H9 (cell line): ENCODE data around the gene ARHGEF16. TPM values are rescaled to one million over a fixed set of nuclear protein-coding genes. Genes with fewer than 3 reads are reported as not detected.

Experiments used
- DNase-seq: peaks from one replicate; pipeline ENCODE4 v3.0.0-alpha.2; 2017
- H2AFZ ChIP-seq: one replicate; pipeline ENCODE4 v1.6.1; 2013; ENCODE audit warnings: mild to moderate bottlenecking, low read length, control low read depth, moderate library complexity
- H2AK5ac ChIP-seq: 2 replicates; pipeline ENCODE4 v1.6.1; 2013; ENCODE audit warnings: low read length, control low read depth, mixed read lengths; ENCODE audit not compliant: insufficient read length
- H2BK120ac ChIP-seq: one replicate; pipeline ENCODE4 v1.6.1; 2013; ENCODE audit warnings: low read depth, mild to moderate bottlenecking, low read length, control low read depth, inconsistent platforms; ENCODE audit not compliant: poor library complexity, severe bottlenecking
- H2BK12ac ChIP-seq: 2 replicates; pipeline ENCODE4 v1.6.1; 2013; ENCODE audit warnings: low read length, control low read depth, mixed read lengths, low read depth; ENCODE audit not compliant: insufficient read length
- H2BK15ac ChIP-seq: 2 replicates; pipeline ENCODE4 v1.6.1; 2013; ENCODE audit warnings: low read depth, low read length, control low read depth
- H2BK20ac ChIP-seq: one replicate; pipeline ENCODE4 v1.6.1; 2013; ENCODE audit warnings: low read depth, mild to moderate bottlenecking, low read length, control low read depth, inconsistent platforms; ENCODE audit not compliant: poor library complexity, severe bottlenecking
- H2BK5ac ChIP-seq: 2 replicates; pipeline ENCODE4 v1.6.1; 2013; ENCODE audit warnings: low read length, control low read depth, mixed read lengths; ENCODE audit not compliant: insufficient read length
- H3K14ac ChIP-seq: 2 replicates; pipeline ENCODE4 v1.6.1; 2013; ENCODE audit warnings: low read length, control low read depth; ENCODE audit not compliant: insufficient read depth
- H3K18ac ChIP-seq: 2 replicates; pipeline ENCODE4 v1.6.1; 2013; ENCODE audit warnings: low read depth, mild to moderate bottlenecking, mixed read lengths, low read length, control low read depth; ENCODE audit not compliant: insufficient read length
- H3K23ac ChIP-seq: 2 replicates; pipeline ENCODE4 v1.6.1; 2013; ENCODE audit warnings: low read length, control low read depth, mixed read lengths, low read depth; ENCODE audit not compliant: insufficient read length
- H3K23me2 ChIP-seq: 2 replicates; pipeline ENCODE4 v1.6.1; 2013; ENCODE audit warnings: low read depth, mild to moderate bottlenecking, mixed read lengths, low read length, control low read depth; ENCODE audit not compliant: insufficient read length, poor library complexity, severe bottlenecking
- H3K27ac ChIP-seq: 2 replicates; pipeline ENCODE4 v1.5.1; 2013; ENCODE audit warnings: low read length, control low read depth, mixed read lengths, low read depth; ENCODE audit not compliant: insufficient read length
- H3K27me3 ChIP-seq: 2 replicates; pipeline ENCODE4 v1.6.1; 2013; ENCODE audit warnings: low read length, control low read depth, inconsistent platforms; ENCODE audit not compliant: insufficient read depth
- H3K4ac ChIP-seq: 2 replicates; pipeline ENCODE4 v1.6.1; 2013; ENCODE audit warnings: low read depth, mild to moderate bottlenecking, control low read depth, inconsistent platforms, low read length, moderate library complexity
- H3K4me1 ChIP-seq: 2 replicates; pipeline ENCODE4 v1.6.1; 2013; ENCODE audit warnings: low read length, control low read depth, inconsistent platforms; ENCODE audit not compliant: insufficient read depth
- H3K4me2 ChIP-seq: 2 replicates; pipeline ENCODE4 v1.6.1; 2013; ENCODE audit warnings: low read length, control low read depth, mixed read lengths; ENCODE audit not compliant: insufficient read length, insufficient read depth
- H3K56ac ChIP-seq: 2 replicates; pipeline ENCODE4 v1.6.1; 2013; ENCODE audit warnings: low read depth, mild to moderate bottlenecking, mixed read lengths, low read length, control low read depth; ENCODE audit not compliant: insufficient read length
- H3K79me1 ChIP-seq: 2 replicates; pipeline ENCODE4 v1.6.1; 2013; ENCODE audit warnings: low read depth, mild to moderate bottlenecking, moderate library complexity, low read length, control low read depth, inconsistent platforms; ENCODE audit not compliant: insufficient read depth, poor library complexity, severe bottlenecking
- H3K79me2 ChIP-seq: 2 replicates; pipeline ENCODE4 v1.6.1; 2013; ENCODE audit warnings: low read length, control low read depth, inconsistent platforms; ENCODE audit not compliant: insufficient read depth
- H3K9ac ChIP-seq: 2 replicates; pipeline ENCODE4 v1.6.1; 2013; ENCODE audit warnings: low read length, control low read depth, mixed read lengths; ENCODE audit not compliant: insufficient read length; ENCODE audit errors: extremely low read depth
- H3K9me3 ChIP-seq: one replicate; pipeline ENCODE4 v1.6.1; 2013; ENCODE audit warnings: low read depth, low read length, inconsistent platforms; ENCODE audit not compliant: control insufficient read depth
- H3T11ph ChIP-seq: one replicate; pipeline ENCODE4 v1.6.1; 2013; ENCODE audit warnings: mild to moderate bottlenecking, low read length, control low read depth, inconsistent platforms
- H4K20me1 ChIP-seq: one replicate; pipeline ENCODE4 v1.6.1; 2013; ENCODE audit not compliant: control insufficient read depth, insufficient read length, insufficient read depth
- H4K5ac ChIP-seq: 2 replicates; pipeline ENCODE4 v1.6.1; 2013; ENCODE audit warnings: low read depth, mild to moderate bottlenecking, mixed read lengths, low read length, control low read depth; ENCODE audit not compliant: insufficient read length
- H4K8ac ChIP-seq: replicated peaks from 2 replicates; pipeline ENCODE4 v1.6.1; 2013; ENCODE audit warnings: low read length, control low read depth, mixed read lengths, low read depth; ENCODE audit not compliant: insufficient read length
- H4K91ac ChIP-seq: 2 replicates; pipeline ENCODE4 v1.6.1; 2013; ENCODE audit warnings: low read depth, mild to moderate bottlenecking, moderate library complexity, mixed read lengths, low read length, control low read depth; ENCODE audit not compliant: insufficient read length
- H3K27ac Mint-ChIP-seq, 3 experiments: 2 replicates in 2 of 3; 3 replicates in 1 of 3; pipeline ENCODE4 v1.8.0; 2020 to 2021; ENCODE audit warnings: mixed read lengths in 3 of 3, mild to moderate bottlenecking in 1 of 3, moderate library complexity in 1 of 3
- H3K27me3 Mint-ChIP-seq: 2 replicates; pipeline ENCODE4 v1.8.0; 2021; ENCODE audit warnings: low read depth, mild to moderate bottlenecking, moderate library complexity, mixed read lengths
- H3K36me3 Mint-ChIP-seq, 3 experiments: 2 replicates in 2 of 3; 3 replicates in 1 of 3; pipeline ENCODE4 v1.8.0; 2020 to 2021; ENCODE audit warnings: low read depth in 3 of 3, mixed read lengths in 3 of 3; ENCODE audit not compliant: insufficient read depth in 1 of 3
- H3K4me1 Mint-ChIP-seq, 2 experiments: 2 replicates each; pipeline ENCODE4 v1.8.0; 2020; ENCODE audit warnings: mixed read lengths in 2 of 2
- H3K4me3 Mint-ChIP-seq, 2 experiments: 2 replicates in 1 of 2; 3 replicates in 1 of 2; pipeline ENCODE4 v1.8.0; 2020 to 2021; ENCODE audit warnings: mild to moderate bottlenecking in 2 of 2, mixed read lengths in 2 of 2, moderate library complexity in 1 of 2
- H3K9me3 Mint-ChIP-seq, 2 experiments: 2 replicates in 1 of 2; 3 replicates in 1 of 2; pipeline ENCODE4 v1.8.0; 2020; ENCODE audit warnings: mild to moderate bottlenecking in 2 of 2, mixed read lengths in 2 of 2, moderate library complexity in 1 of 2
- CTCF ChIP-seq: fragments of 200-600 bp; sonication (generic); conservative IDR thresholded peaks from 3 replicates; pipeline ENCODE4 v1.8.0; 2021; ENCODE audit warnings: antibody characterized with exemption, mild to moderate bottlenecking
- WGBS: extraction: QIAGEN DNeasy Blood & Tissue Kit; methylation state at CpG from one replicate; pipeline ENCODE4 v1.1.7; 2013; ENCODE audit warnings: missing lambda C conversion rate, low lambda C conversion rate, mixed read lengths; ENCODE audit not compliant: insufficient read length; ENCODE audit errors: extremely low coverage; 5-methylcytosine and 5-hydroxymethylcytosine counted together
- total RNA-seq: library from RNA; stranded (reverse); gene quantifications from 2 replicates; pipeline ENCODE4 v1.2.1, GENCODE V29; 2021

ARHGEF16 gene
- total RNA-seq, 1 experiment from 2014 or later: 48.5 TPM

- no peak overlapping the region for H2BK12ac ChIP-seq
- H4K91ac ChIP-seq: no peak overlapping the region
- Mint-ChIP-seq H3K36me3 (peaks cover 0 to 20% (median 18%) of the 10 kb centered on the region in 3 experiments; a peak in 4 of 7 replicates), H3K27ac (peak overlapping the region; percentile 12 to 77 (median 71); a peak in 3 of 7 replicates), H3K9me3 (no peaks in the 10 kb centered on the region), H3K4me1 (peaks cover 18 to 38% of the 10 kb centered on the region in 2 experiments), H3K4me3 (no peak overlapping the region), H3K27me3 (no peaks in the 10 kb centered on the region)
- H2AFZ ChIP-seq: no peak overlapping the region
- H2BK20ac ChIP-seq: no peak overlapping the region
- H4K20me1 ChIP-seq: no peaks in the 10 kb centered on the region
- H3K14ac ChIP-seq: no peak overlapping the region; the same call in 1 of the 2 replicates
- H2BK5ac ChIP-seq: no peak overlapping the region
- H3K4ac ChIP-seq: no peak overlapping the region
- no peak overlapping the region for H2BK15ac ChIP-seq
- H3K27ac ChIP-seq: no peak overlapping the region
- H4K8ac ChIP-seq: no peak overlapping the region
- no peak overlapping the region for H3T11ph ChIP-seq
- peaks cover 7% of the 10 kb centered on the region for H3K79me1 ChIP-seq
- no peak overlapping the region for H4K5ac ChIP-seq
- H2AK5ac ChIP-seq: no peak overlapping the region
- H2BK120ac ChIP-seq: no peak overlapping the region
- no CpG with 5 or more reads among the region's 18 CpGs for WGBS
- no peaks in the 10 kb centered on the region for H3K9me3 ChIP-seq
- H3K23ac ChIP-seq: no peak overlapping the region
- H3K79me2 ChIP-seq: no peaks in the 10 kb centered on the region; the same call in 1 of the 2 replicates
- no peaks in the 10 kb centered on the region for H3K4me1 ChIP-seq
- no peaks in the 10 kb centered on the region for H3K27me3 ChIP-seq
- no peak overlapping the region for H3K56ac ChIP-seq
- no peak for TF ChIP-seq CTCF
- H3K9ac ChIP-seq: no peak overlapping the region
- DNase-seq: no peak
- H3K4me2 ChIP-seq: no peak overlapping the region
- H3K23me2 ChIP-seq: peaks cover 3% of the 10 kb centered on the region
- H3K18ac ChIP-seq: no peak overlapping the region
These were observed 3.7 kb downstream of the ARHGEF16 start for GRCh38 chr1:3457910-3458883.
